HG02852 (cell line): ENCODE results near the gene LAMA1.

Experiments
- ATAC-seq: cut with Tn5 transposase; IDR thresholded peaks from one replicate; pipeline ENCODE4 v1.9.1; 2021; ENCODE audit warnings: mild to moderate bottlenecking, moderate library complexity; ENCODE audit not compliant: unreplicated experiment

The LAMA1 gene

GRCh38 chr18:7000484-7001096, 117.0 kb downstream of the LAMA1 start:
- ATAC-seq: no peak

- no peak for ATAC-seq
Measured at GRCh38 chr18:6997808-6998207, 119.8 kb downstream of the LAMA1 start.

- ATAC-seq: no peak
Measured at GRCh38 chr18:6994771-6995430, 122.7 kb downstream of the LAMA1 start.

GRCh38 chr18:6994056-6994770, 123.4 kb downstream of the LAMA1 start:
- ATAC-seq: no peak

- ATAC-seq: no peak
Measured at GRCh38 chr18:6992761-6993160, 124.8 kb downstream of the LAMA1 start.

GRCh38 chr18:6983366-6983765, 134.2 kb downstream of the LAMA1 start:
- no peak for ATAC-seq

GRCh38 chr18:6982398-6982797, 135.2 kb downstream of the LAMA1 start:
- no peak for ATAC-seq

GRCh38 chr18:6980363-6980762, 137.2 kb downstream of the LAMA1 start:
- no peak for ATAC-seq

- no peak for ATAC-seq
Measured at GRCh38 chr18:6979954-6980353, 137.6 kb downstream of the LAMA1 start.

- ATAC-seq: no peak
Measured at GRCh38 chr18:6976935-6977334, 140.7 kb downstream of the LAMA1 start.

- ATAC-seq: no peak
Measured at GRCh38 chr18:6975084-6975483, 142.5 kb downstream of the LAMA1 start.

- no peak for ATAC-seq
Measured at GRCh38 chr18:6971823-6972478, 145.6 kb downstream of the LAMA1 start.

GRCh38 chr18:6963452-6964097, 154.0 kb downstream of the LAMA1 start:
- no peak for ATAC-seq

GRCh38 chr18:6962571-6963451, 154.8 kb downstream of the LAMA1 start:
- ATAC-seq: no peak

- no peak for ATAC-seq
Measured at GRCh38 chr18:6961331-6961730, 156.3 kb downstream of the LAMA1 start.

GRCh38 chr18:6960656-6961055, 156.9 kb downstream of the LAMA1 start:
- ATAC-seq: no peak

- no peak for ATAC-seq
Measured at GRCh38 chr18:6960124-6960523, 157.5 kb downstream of the LAMA1 start.

GRCh38 chr18:6959110-6959509, 158.5 kb downstream of the LAMA1 start:
- no peak for ATAC-seq

- no peak for ATAC-seq
Measured at GRCh38 chr18:6956999-6957398, 160.6 kb downstream of the LAMA1 start.

GRCh38 chr18:6956495-6956894, 161.1 kb downstream of the LAMA1 start:
- ATAC-seq: no peak
